Hematopoietic multipotent progenitor cell treated with erythropoietin and hydrocortisone succinate and interleukin-3 and kit ligand, for 15 days (in vitro differentiated cells): ENCODE measurements around the gene PPOX.
A peak's percentile ranks its signal among the peaks of the same experiment; 100 is the strongest.

Experiments
- DNase-seq: peaks from one replicate; pipeline ENCODE4 v3.0.0-alpha.2; 2015; ENCODE audit warnings: low spot score

PPOX gene

GRCh38 chr1:161176468-161177111 is 10.4 kb downstream of the PPOX start:
- DNase-seq: peak; percentile 32

DNA sequence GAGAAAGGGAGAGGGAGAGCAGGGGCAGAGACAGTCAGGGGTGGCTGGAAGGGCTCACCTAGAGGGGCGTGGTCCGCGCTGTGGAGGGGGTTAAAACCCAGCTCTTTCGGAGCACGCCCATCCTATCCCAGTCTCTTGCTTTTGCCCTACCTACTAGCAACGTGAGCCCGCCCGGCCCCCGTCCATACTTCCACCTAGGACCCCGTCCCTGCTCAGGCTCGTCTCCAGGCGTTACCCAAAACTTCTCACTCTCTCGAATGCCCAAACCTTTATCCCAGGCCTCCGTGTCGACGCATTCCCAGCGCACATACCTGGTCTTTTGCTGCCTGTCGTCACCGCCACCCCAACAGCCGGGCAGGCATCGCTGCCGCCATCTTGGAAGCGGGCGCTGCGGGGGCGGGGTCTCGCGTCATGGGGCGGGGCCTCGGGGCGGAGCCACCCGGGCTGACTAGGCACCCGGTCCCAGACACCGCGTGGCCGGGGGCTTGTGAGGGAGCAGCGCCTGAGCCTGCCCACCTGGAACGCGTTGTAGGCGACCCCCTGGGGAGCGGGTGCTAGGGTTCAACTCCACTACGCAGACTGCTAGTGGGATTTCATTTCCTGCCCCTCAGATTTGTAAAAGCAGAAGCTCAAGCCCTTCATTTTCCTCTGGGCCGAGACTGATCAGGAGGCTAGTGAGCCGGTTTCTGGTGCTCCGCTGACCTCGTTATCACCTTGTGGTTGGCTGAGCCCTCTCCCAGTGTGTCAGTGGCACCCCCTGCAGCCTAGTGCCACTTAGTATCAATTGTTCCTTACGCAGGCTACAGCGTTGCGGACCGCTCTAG is 11.1 kb downstream of the PPOX start, which contains the start of gene B4GALT3:
B4GALT3 (minus strand) TSS at position 396 of the 824 bp plus-strand sequence. CDS start 1,447 bp downstream, outside the sequence.
- peak; percentile 89 for DNase-seq

GRCh38 chr1:161177936-161178244 is 11.7 kb downstream of the PPOX start:
- peak; percentile 17 for DNase-seq

GRCh38 chr1:161179698-161180097 is 13.5 kb downstream of the PPOX start:
- DNase-seq: no peak

DNA sequence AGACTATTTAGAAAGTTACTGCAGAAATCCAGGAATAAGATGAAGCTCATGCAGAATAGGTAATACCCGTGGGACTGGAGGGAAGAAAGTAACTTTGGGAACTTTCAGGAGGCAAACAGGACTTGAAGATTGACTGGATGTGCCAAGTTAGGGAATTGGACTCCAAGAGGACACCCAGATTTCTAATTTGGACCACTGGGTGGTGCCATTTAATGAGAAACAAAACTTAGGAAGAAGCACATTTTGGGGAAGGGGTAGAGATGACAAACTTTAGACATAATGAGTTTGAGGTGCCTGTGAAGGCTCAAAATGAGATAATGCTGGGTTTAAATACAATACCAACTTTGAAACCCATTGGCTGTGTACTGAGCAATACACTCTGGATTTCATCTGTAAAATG is 14.4 kb downstream of the PPOX start:
- DNase-seq: no peak

GRCh38 chr1:161182214-161182613 is 16.0 kb downstream of the PPOX start:
- peak; percentile 57 for DNase-seq

DNA sequence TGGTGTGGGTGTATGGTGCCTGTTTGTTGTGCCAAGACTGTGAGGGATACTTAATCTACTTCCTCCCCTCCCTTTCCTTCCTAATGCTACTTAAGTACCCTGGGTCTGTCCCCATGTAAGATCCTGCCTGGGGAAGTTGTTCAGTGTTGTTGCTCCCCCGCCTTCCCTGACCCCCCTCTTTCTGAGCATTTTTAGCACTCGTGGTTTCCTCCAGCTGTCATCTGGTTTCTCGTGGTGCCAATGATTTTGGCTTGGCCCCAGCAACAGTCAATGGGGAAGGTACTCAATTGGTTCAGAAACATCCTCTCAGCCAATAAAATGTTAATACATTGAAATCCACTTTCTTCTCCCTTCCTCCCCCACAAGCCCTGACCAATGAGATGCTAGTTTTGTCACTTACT is 19.1 kb downstream of the PPOX start:
- DNase-seq: no peak

DNA sequence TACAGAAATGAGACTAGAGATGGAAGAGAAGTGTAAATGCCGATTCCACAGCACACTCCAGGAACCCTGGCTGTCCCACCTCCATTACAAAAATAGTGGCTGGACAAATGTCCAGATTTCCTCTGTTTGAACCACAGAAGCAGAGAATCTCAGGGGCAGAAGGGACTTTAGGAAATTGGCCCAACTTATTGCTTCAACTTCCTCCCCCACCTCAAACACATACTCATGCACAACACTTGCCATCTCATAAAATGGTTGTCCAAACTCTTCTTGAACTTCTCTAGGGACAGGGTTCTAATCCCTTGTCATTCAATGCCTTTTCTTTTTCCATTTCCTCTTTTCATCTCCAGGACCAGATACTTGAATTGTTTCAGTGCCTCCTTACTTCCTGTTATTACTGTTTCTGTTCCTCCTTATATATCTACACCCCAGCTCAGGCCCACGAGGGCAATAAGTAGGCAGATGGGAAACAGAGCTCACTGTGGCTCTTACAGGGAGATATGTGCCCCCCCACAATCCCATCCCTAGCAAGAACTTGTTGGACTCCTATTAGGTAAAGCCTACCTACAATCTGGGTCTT is 19.6 kb downstream of the PPOX start:
- no peak for DNase-seq

DNA sequence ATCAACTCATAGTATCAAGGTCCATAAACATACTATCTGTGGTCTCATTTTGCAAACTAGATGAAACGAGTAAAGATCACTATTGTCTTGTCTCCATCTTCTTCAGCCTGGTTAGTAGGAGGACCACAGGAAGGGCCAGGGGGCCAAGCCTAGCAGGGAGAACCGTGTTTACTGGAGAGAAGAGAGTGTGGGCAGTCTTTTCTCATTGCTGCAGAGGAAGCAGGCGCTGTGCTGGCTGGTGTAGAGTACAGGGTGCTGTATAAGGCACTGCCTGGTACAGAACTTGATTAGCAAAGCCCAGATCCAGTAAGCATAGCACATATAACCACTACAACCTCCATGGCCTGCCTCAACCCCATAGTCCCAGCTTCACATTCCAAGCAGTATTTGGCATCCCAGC is 21.1 kb downstream of the PPOX start:
- no peak for DNase-seq

DNA sequence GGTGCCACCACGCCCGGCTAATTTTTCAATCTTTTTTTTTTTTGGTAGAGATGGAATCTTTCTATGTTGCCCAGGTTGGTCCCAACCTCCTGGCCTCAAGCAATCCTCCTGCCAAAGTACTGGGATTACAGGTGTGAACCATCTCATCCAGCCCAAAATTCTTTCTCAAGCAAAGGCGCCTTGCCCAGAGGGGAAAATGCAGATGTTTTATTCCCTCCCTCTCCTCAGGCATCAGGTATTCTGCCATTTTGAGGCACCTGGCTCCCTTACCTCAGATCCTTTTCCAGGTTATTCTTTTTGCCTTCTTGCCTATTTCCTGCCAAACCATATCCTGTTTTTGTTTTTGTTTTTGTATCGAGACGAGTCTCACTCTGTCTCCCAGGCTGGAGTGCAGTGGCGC is 22.2 kb downstream of the PPOX start:
- DNase-seq: no peak

DNA sequence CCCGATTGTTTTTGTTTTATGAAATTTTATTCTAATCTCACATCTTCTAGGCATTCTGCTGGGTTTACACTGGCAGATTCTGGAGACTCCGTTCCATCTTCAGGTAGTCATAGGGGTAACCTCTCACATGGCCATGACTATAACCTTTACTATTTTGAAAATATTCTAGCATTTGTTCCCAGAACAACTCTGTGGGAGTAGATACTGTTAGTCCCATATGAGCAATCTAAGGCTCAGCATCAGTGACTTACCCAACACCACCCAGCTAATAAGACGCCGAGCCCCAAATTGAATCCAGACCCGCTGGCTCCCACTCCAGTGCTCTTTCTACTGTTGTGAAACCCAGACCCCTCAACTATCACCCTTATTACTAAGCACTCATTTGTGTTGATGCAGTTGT is 22.8 kb downstream of the PPOX start:
- DNase-seq: no peak

DNA sequence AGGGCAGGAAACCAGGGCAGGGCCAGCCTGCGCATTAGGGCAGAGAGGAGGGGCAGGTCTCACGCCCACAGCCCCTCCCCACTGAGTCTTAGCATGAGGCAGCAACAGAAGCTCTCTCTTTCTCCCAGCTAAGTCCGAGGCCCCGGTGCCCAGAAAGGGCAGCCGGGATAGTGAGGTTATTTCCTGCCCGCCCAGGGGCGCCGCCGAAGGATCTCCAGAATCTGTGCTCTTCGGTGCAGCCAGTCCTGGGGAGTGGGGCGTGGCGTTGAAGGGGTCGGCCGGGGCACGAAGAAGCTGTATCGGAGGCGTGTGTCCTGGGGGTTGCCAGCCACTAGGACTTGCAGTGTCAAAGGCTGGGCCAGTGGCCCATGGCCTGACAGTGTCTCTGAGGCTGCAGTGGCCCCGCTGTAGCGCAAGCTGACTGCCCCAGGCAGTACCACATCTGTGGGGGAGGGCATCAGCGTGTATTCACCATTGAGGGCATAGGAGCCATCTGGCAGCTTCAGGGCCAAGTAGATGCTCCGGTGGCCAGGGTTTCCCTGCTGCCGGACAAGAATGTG is 24.8 kb downstream of the PPOX start:
- no peak for DNase-seq

- no peak for DNase-seq
Observed at GRCh38 chr1:161191971-161192370, 25.7 kb downstream of the PPOX start.

DNA sequence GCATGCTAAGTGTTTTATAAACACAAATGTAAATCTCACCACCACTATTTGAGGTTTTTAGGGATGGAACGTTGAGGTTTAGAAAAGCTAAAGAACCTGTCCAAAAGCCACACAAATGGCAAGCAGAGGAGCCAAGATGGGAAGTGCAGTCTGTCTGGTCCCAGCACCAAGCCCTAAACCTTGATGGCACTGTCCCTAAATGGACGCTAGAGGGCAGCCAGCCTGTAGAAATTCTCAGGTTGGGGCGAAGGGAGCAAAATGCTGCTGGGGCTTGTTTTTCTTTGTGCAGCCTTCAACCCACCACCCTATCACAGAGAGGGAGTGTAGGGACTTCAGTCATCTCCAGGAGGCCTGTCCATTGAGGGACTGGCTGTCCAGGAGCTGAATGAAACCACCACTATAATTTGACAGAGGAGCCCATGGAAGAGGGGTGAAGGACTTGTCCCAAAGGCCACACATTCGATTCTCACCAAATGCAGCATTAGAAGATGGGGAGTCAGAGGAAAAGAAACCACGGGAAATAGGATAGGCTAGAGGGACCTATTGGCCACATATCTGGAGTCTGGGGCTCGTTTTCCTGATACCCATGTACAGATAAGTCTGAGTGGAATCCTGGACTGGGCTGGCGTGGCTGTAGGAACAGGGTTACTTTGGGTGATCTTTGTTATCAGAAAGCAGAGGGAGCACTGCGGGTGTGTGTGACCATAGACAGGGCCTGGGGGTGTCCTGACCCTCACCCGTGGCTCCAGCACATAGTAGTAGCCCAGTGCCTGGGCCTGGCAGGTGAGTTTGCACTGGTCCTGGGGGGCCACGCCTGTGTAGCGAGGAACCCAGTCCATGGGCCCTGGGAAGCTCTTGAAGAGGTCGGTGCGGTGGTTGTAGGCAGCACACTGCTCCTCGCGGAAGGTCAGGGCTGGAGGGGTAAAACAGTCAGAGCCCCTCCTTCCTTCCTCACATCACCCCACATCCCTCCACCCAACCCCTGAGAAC is 26.5 kb downstream of the PPOX start:
- peak; percentile 84 for DNase-seq

DNA sequence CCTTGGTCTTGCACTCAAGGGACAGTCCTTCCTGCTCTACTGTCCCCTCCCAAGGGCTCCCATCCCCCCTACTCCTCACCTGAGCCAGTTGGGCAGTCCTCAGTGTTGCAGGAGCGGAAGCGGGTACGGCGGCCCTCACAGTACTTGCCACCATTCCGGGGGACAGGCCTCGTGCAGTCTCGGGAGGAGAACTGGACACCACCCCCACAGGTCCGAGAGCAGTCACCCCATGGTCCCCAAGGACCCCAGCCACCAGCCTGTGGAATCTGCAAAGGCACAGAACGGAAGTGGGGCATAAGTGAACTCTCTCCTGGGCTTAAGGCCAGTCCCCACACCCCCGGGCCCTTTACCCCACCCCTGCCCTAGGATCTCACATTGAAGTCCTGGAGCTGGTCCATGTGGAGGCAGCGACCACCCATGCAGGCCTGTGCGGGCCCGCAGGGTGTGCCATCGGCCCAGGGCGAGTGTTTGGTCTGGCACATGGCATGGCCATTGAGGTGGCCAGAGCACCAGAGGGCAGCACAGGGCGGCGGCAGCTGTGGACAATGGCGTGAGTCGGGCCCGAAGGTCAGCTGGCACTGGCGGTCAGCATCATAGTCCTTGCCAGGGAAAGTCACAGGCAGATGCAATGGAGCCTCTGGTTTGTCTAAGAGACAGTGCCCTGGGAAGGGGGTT is 27.5 kb downstream of the PPOX start:
- no peak for DNase-seq

GRCh38 chr1:161195171-161195570 is 28.9 kb downstream of the PPOX start:
- no peak for DNase-seq

GRCh38 chr1:161196111-161196510 is 29.9 kb downstream of the PPOX start:
- DNase-seq: no peak

DNA sequence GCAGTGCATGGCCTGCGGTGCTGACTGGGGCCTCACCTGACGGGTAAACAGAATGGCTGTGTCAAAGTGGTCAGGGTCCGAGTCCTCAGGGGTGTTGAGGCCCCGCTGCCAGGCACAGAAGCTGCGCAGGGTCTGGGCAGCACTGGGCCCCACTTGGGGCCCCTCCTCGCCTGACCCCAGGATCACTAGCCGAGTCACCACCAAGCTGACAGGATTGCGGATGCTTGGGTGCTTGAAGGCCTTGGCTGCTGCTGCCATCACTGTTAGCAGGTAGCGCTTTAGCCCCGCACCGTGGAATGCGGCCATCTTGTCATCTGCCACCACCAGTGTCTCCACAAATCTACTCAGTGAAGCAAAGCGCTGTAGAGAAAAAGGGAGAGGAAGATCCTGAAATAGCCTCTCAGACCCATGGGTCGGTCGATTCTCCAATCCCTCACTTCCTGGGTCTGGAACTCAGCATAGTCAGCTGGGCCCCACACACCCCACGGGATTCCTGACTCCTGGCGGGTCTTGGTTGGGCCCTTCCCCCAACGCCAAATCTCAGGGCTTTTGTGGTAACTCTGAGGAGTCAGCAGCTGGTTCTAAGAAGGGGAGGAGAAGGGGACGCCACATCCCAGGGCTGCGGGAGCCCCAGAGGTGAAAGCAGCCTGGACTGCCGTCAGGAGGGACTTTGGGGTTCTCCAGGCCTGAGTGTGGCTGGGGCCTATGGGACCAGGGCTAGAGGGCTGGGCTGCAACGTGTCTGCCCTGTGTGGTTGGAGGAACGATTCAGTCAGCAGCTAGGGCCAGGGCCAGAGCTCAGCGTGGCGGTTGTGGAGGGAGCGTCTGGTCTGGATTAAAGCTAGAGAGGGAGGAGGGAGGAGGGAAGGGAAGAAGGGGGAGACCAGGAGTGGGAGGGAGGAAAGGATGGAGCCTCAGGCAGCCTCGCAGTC is 30.6 kb downstream of the PPOX start:
- DNase-seq: no peak

DNA sequence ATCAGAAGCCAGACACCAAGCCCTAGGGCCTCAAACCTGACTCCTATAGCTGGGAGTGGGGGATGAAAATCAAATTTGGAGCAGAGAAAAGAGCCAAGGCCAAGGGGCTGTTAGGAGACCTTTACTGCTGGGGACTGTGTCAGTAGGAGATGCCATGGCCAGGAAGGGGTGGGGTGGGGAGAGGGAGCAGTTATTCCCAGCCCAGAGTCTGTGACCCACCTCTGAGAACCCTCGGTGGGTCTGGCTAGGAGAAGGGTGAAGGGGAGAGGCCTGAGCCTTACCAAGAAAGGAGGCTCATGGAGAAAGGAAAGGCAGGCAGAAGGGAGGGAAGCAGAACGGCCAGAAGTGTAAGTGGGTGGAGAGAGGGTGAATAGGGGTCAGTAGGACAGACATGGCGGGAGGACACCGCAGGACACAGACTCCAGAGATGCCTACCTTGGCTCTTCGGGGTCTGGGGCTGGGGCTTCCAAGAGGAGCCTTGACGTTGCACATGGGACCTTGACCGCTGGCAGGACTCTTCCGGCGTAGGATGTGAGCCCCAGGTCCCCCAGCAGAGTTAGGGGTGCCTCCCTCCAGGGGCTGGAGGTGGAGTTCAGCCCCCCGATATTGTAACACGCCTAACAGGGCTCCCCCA is 31.5 kb downstream of the PPOX start:
- no peak for DNase-seq
